GM19035 (cell line): ENCODE results near the gene CCNY.
A peak's percentile ranks its signal among the peaks of the same experiment; 100 is the strongest.

Source experiments
- ATAC-seq: cut with Tn5 transposase; IDR thresholded peaks from one replicate; pipeline ENCODE4 v1.9.1; 2021; ENCODE audit not compliant: unreplicated experiment

CCNY gene

GRCh38 chr10:35467186-35467585 lies 130.9 kb downstream of the CCNY start:
- no peak for ATAC-seq

DNA sequence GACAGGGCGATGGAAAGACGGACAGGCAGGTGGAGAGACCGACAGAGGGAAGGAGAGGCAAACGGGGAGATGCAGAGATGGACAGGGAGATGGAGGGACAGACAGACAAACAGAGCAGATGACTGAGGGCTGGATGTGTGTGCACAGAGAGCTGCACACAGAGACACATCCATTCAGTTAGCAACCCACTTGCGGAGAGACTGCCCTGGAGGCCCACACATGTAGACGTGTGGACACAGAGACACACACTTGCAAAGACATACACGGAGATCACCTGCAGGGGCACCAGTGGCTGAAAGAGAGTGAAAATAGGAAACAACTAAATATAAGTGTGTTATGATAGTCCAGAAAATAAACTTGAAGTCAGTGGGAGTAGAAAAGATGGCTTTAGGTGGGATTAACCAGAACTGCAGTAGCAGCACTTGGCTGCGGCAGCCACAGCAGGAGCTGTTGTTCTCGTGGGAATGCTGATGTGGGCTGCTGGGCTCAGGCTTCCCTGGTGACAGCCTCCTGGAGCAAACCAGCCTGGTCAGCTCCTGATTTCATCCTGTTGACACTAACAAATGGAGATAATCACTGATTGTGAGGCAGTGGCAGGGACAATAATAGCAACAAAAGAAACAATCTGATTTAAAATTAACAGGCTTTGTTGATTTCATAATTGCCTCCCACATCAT lies 134.1 kb downstream of the CCNY start:
- ATAC-seq, result no peak

- no peak for ATAC-seq
These were observed 134.6 kb downstream of the CCNY start for GRCh38 chr10:35470925-35471315.

DNA sequence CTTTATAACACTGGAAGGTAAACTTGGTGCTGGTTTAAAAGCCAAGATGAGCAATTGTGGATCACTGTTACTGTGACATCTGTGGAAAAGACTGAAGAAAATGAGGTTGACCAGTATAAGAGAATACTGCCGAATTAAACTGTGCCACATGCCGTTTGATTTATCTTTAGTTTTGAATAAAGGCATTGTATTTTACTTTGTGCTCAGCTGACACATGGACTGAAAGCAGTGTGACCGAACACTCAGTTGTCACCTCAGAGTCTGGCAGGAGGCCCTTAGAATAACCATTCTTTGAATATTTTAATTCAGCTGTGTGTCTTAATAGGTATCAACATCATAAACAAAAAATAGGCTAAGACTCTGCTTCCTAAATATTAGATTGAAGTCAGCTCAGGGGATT lies 135.1 kb downstream of the CCNY start:
- no peak for ATAC-seq

DNA sequence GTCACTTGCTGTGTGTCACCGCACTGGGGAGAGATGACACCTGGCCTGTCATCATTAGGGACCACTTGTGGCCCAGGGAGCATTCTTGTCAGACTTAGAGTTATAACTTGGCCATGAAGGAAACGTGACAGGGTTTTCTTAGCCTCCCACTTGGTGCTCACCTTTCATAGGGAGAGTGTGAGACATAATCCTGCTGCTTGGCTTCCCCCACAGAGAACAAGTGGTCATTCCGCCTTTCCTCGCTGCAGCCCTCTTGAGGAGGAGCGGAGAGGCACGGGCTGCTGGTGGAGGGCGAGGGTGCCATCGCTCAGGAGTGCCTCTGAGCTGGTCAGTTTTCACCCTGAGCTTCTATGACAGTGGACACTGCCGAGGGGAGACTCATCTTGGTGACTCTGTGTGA lies 143.8 kb downstream of the CCNY start:
- no peak for ATAC-seq

GRCh38 chr10:35481413-35481812 lies 145.1 kb downstream of the CCNY start:
- ATAC-seq, result no peak

DNA sequence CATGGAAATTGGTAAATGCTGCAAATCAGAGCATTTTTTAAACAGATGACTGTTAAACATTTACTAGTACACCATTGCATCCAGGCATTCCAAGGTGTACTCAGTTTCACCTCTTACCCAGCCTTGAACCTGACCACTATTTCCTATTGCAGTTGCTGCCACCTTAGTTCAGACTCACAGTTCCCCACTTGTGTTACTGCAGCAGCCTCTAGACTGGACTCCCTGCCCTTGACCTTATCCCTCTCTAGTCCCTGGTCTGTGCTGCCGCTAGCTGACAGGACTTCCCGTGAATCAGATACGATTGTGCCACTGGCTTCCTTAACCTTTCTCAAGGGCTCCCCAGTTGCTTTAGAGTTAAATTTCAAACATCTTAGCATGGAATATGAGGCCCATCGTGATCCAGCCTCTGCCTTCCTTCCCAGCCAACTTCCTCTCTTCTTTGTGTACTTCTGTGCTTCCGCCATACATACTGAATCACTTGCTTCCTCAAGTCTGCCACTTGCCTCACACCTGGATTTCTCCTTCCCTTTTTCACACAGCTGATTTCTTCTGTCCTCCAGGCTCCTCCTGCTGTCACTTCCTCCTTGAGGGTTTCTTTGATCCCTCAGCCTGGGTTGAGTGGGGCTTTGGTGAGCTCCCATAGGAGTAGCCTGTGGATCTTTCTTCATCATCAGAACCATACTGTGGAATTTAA lies 150.1 kb downstream of the CCNY start:
- ATAC-seq, result no peak

GRCh38 chr10:35487336-35488034 lies 151.2 kb downstream of the CCNY start:
- no peak for ATAC-seq

GRCh38 chr10:35488228-35488627 lies 151.9 kb downstream of the CCNY start:
- no peak for ATAC-seq

- no peak for ATAC-seq
These were observed 156.3 kb downstream of the CCNY start for GRCh38 chr10:35492386-35493195.

DNA sequence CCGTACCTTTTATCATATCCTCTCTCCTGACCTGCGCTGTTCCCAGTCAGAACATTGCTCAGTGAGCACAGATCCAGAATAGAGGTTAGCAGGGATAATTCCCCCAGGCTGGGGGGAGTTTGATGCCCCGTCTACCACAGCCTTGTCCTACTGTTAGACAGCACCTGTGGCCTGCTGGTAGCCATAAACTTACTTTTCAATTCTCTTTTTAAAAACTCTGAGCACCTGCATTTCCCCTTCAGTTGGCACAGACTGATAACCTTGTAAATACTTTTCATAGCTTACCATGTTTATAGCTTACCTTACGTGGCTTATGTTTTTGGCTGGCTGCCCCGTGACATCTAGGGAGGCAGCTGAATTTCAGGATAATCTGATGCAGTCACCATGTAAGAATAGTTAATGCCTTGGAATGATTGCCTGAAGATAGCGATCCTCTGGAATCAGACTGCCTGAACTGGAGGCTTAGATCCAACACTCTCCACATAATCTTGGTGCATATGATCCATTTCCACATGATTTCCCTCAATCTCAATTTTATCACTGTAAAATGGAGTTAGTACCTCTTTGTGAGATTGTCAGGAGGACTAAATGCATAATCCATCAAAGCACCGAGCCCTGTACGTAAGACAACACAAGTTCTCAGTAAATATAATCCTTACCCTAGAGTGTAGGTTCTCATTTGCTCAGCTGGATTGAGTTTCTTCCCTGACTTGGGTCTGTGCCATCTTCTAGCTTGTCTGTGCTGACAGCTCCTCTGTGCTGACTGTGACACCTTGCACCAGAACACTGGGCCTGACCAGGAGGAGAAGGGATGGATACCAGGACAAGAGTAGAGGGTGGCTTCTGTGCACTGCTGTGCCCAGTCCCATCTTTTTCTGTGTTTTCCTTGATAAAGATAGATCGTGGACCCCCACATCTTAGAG lies 157.1 kb downstream of the CCNY start:
- no peak for ATAC-seq

- ATAC-seq, result no peak
These were observed 159.3 kb downstream of the CCNY start for GRCh38 chr10:35495521-35496119.

GRCh38 chr10:35497909-35498308 lies 161.6 kb downstream of the CCNY start:
- no peak for ATAC-seq

DNA sequence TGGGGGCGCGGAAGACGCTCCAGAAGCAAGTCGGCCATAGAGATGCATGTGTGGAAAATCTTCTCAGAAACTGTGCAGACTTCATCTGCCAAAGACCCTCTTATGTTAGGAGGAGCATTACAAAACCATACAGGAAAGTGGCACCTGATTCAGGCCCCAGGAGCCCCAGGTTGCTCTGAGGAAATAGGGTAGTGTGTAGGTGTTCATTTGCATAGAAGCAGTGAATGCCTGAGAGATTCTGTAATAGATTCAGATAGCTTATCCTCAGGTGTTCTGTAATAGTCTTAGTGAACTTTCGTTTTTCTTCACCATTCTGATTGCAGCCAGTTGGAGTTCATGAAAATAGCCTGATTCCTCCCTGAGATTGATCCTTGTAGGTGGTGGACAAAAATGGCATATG lies 162.4 kb downstream of the CCNY start:
- ATAC-seq, result peak; percentile 82

- no peak for ATAC-seq
These were observed 165.6 kb downstream of the CCNY start for GRCh38 chr10:35501923-35502322.

- no peak for ATAC-seq
These were observed 166.4 kb downstream of the CCNY start for GRCh38 chr10:35502692-35503091.

- ATAC-seq, result no peak
These were observed 167.3 kb downstream of the CCNY start for GRCh38 chr10:35503578-35503977.

GRCh38 chr10:35504132-35504531 lies 167.8 kb downstream of the CCNY start:
- no peak for ATAC-seq

DNA sequence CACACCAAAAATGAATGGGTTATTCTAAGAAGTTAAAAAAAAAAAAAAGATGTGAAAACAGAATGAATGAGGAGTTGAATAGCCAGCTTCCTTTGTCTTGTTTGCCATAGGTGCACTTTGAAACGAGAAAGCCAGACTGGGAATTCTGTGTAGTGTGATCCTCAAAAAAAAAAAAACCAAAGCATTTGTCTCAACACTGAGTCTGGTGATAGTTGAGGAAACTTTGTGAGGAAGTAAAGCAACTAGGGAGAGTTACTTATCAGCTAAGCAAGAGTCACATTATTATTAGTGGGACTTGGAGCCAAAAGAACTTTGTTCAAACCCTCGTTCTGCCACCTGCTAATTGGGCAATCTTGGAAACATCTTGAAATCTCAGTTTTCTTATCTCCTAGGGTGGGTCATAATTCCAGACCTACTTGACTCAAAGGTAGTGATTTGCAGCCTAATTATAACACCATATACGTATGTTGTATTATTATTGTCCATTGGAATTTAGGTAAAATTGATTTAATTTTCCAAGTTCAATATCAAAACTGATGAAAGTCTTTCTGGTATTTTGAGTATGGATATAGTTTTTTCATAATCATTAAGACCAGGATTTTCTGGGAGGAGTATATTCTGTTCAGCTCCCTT lies 169.0 kb downstream of the CCNY start:
- ATAC-seq, result no peak
